ENCODE data around the gene FMR1.

The FMR1 gene

GRCh38 chrX:147916375-147916968, 4.8 kb downstream of the FMR1 start:
- no peak for DNase-seq

GRCh38 chrX:147917700-147918695, 6.3 kb downstream of the FMR1 start:
- no peak for DNase-seq

GRCh38 chrX:147920161-147920666, 8.5 kb downstream of the FMR1 start:
- no peak for DNase-seq

GRCh38 chrX:147923605-147924004, 11.9 kb downstream of the FMR1 start:
- DNase-seq = no peak

GRCh38 chrX:147927256-147927655, 15.5 kb downstream of the FMR1 start:
- no peak for DNase-seq

- DNase-seq = no peak
Observed at GRCh38 chrX:147933815-147934214, 22.1 kb downstream of the FMR1 start.

GRCh38 chrX:147935156-147935758, 23.5 kb downstream of the FMR1 start:
- DNase-seq = no peak

GRCh38 chrX:147945286-147945685, 33.6 kb downstream of the FMR1 start:
- no peak for DNase-seq

- DNase-seq = no peak
Observed at GRCh38 chrX:147948531-147948930, 36.8 kb downstream of the FMR1 start.

GRCh38 chrX:147950352-147950751, 38.6 kb downstream of the FMR1 start:
- no peak for DNase-seq

GRCh38 chrX:147953976-147954375, 42.3 kb downstream of the FMR1 start:
- DNase-seq = no peak

- DNase-seq = no peak
Observed at GRCh38 chrX:147957291-147957690, 45.6 kb downstream of the FMR1 start.

- DNase-seq = no peak
Observed at GRCh38 chrX:147958291-147958690, 46.6 kb downstream of the FMR1 start.

- DNase-seq = no peak
Observed at GRCh38 chrX:147960722-147961121, 49.0 kb downstream of the FMR1 start.

GRCh38 chrX:147962476-147962875, 50.8 kb downstream of the FMR1 start:
- no peak for DNase-seq

- DNase-seq = no peak
Observed at GRCh38 chrX:147978931-147979330, 67.2 kb downstream of the FMR1 start.

- DNase-seq = no peak
Observed at GRCh38 chrX:147981038-147981752, 69.5 kb downstream of the FMR1 start, which contains the start of gene FMR1NB. FMR1NB (plus strand) TSS chrX:147981337; CDS start chrX:147981403, 66 bp downstream.
